ENCODE measurements around the gene CHRNB1. TPM values are rescaled to one million over a fixed set of nuclear protein-coding genes. Genes with fewer than 3 reads are reported as not detected.

The CHRNB1 gene
- total RNA-seq, 1 experiment from 2014 or later: 12.7 TPM

DNA sequence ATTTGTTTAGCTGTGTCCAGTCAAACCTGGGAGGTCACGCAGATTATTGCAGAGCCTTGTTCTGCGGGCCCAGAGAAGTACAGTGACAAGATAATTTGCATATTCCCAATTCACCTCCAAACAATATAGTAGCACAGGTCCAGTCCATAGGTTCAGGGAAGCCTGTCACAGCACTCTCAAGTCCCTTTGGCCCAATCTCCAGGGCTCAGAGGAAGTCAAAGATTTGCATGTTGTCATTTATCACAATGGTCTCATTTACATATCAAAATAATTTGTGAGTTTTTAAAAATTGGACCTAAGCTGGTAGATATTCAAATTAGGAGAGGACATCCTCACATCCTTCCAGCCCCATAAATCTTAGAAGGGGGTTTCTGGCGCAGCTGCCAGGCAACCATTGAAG lies 22.6 kb downstream of the CHRNB1 start:
- H3K27me3 Mint-ChIP-seq (ENCODE audit: low read depth): no peaks in the 10 kb centered on the region
- TF ChIP-seq, protein P1, sequence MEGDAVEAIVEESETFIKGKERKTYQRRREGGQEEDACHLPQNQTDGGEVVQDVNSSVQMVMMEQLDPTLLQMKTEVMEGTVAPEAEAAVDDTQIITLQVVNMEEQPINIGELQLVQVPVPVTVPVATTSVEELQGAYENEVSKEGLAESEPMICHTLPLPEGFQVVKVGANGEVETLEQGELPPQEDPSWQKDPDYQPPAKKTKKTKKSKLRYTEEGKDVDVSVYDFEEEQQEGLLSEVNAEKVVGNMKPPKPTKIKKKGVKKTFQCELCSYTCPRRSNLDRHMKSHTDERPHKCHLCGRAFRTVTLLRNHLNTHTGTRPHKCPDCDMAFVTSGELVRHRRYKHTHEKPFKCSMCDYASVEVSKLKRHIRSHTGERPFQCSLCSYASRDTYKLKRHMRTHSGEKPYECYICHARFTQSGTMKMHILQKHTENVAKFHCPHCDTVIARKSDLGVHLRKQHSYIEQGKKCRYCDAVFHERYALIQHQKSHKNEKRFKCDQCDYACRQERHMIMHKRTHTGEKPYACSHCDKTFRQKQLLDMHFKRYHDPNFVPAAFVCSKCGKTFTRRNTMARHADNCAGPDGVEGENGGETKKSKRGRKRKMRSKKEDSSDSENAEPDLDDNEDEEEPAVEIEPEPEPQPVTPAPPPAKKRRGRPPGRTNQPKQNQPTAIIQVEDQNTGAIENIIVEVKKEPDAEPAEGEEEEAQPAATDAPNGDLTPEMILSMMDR (conservative IDR thresholded peaks at IDR 0.05): no peak

More for the DNA sequence above, 22.6 kb downstream of the CHRNB1 start:
- DNase-seq: no peak
- Histone ChIP-seq H4K5ac (ENCODE audit: insufficient read length, low read depth, low read length) (no peak overlapping the region), H4K20me1 (ENCODE audit: control insufficient read depth, insufficient read depth, insufficient read length) (peaks cover 2% of the 10 kb centered on the region), H3K56ac (ENCODE audit: insufficient read length, low read depth, low read length) (no peak overlapping the region), H3K79me1 (ENCODE audit: insufficient read depth, low read depth, low read length, poor library complexity, severe bottlenecking) (no peaks in the 10 kb centered on the region), H3K23ac (ENCODE audit: insufficient read length, low read depth, low read length) (no peak overlapping the region), H2AFZ (ENCODE audit: low read length) (no peak overlapping the region), H3K4ac (ENCODE audit: low read depth, low read length) (no peak overlapping the region), H4K8ac (replicated peaks; ENCODE audit: insufficient read length, low read depth, low read length) (no peak overlapping the region), H2BK20ac (ENCODE audit: low read depth, low read length, poor library complexity, severe bottlenecking) (no peak overlapping the region), H3K27ac (ENCODE audit: insufficient read length, low read depth, low read length) (no peak overlapping the region), H2BK15ac (ENCODE audit: low read depth, low read length) (no peak overlapping the region), H2BK5ac (ENCODE audit: insufficient read length, low read length) (no peak overlapping the region), H3K79me2 (ENCODE audit: insufficient read depth, low read length) (no peaks in the 10 kb centered on the region), H2BK12ac (ENCODE audit: insufficient read length, low read depth, low read length) (no peak overlapping the region), H2AK5ac (ENCODE audit: insufficient read length, low read length) (no peak overlapping the region), H3K27me3 (ENCODE audit: insufficient read depth, low read length) (no peaks in the 10 kb centered on the region), H3T11ph (ENCODE audit: low read length) (no peak overlapping the region), H3K23me2 (ENCODE audit: insufficient read length, low read depth, low read length, poor library complexity, severe bottlenecking) (no peaks in the 10 kb centered on the region), H3K18ac (ENCODE audit: insufficient read length, low read depth, low read length) (no peak overlapping the region), H4K91ac (ENCODE audit: insufficient read length, low read depth, low read length) (no peak overlapping the region), H3K4me2 (ENCODE audit: insufficient read depth, insufficient read length, low read length) (no peak overlapping the region), H3K9me3 (ENCODE audit: control insufficient read depth, low read depth, low read length) (no peaks in the 10 kb centered on the region), H2BK120ac (ENCODE audit: low read depth, low read length, poor library complexity, severe bottlenecking) (no peak overlapping the region), H3K14ac (ENCODE audit: insufficient read depth, low read length) (no peak overlapping the region), H3K4me1 (ENCODE audit: insufficient read depth, low read length) (no peaks in the 10 kb centered on the region; the same call in 1 of the 2 replicates), H3K9ac (ENCODE audit: extremely low read depth, insufficient read length, low read length) (no peak overlapping the region)
- Mint-ChIP-seq H3K36me3 (ENCODE audit: insufficient read depth in 1 of 3, low read depth in 3 of 3) (peaks cover 2 to 18% (median 17%) of the 10 kb centered on the region in 3 experiments; a peak in 5 of 7 replicates), H3K27ac (peak overlapping the region in 1 of 3 experiments; percentile 75; a peak in 3 of 7 replicates), H3K4me3 (no peak overlapping the region), H3K9me3 (no peaks in the 10 kb centered on the region), H3K4me1 (no peaks in the 10 kb centered on the region; a peak in 1 of 4 replicates)
- WGBS (ENCODE audit: extremely low coverage, insufficient read length, low lambda C conversion rate): no CpG with 5 or more reads among the region's 3 CpGs
